Mucosa of rectum (tissue), 2 donors: Measurements from ENCODE around the gene CFAP46.

ENCODE experiments used
- H3K27ac ChIP-seq, 2 donors: one replicate each; pipeline ENCODE4 v1.7.0; 2013; ENCODE audit warnings: inconsistent platforms in 2 of 2, low read depth in 2 of 2, low read length in 2 of 2
- H3K27me3 ChIP-seq, 2 donors: one replicate each; pipeline ENCODE4 v1.7.0; 2013; ENCODE audit warnings: low read length in 2 of 2; ENCODE audit not compliant: control insufficient read depth in 2 of 2, insufficient read depth in 2 of 2
- H3K36me3 ChIP-seq, 2 donors: one replicate each; pipeline ENCODE4 v1.7.0; 2013; ENCODE audit warnings: low read length in 2 of 2; ENCODE audit not compliant: control insufficient read depth in 2 of 2, insufficient read depth in 2 of 2
- H3K4me1 ChIP-seq, 2 donors: one replicate each; pipeline ENCODE4 v1.7.0; 2013; ENCODE audit warnings: low read length in 2 of 2, mild to moderate bottlenecking in 1 of 2; ENCODE audit not compliant: control insufficient read depth in 2 of 2, insufficient read depth in 2 of 2
- H3K4me3 ChIP-seq, 2 donors: one replicate each; pipeline ENCODE4 v1.7.0; 2013; ENCODE audit warnings: low read length in 2 of 2
- H3K9ac ChIP-seq, 2 donors: one replicate each; pipeline ENCODE4 v1.7.0; 2013; ENCODE audit warnings: low read length in 2 of 2, low read depth in 1 of 2, mild to moderate bottlenecking in 1 of 2
- H3K9me3 ChIP-seq, 2 donors: one replicate each; pipeline ENCODE4 v1.7.0; 2013; ENCODE audit warnings: low read length in 2 of 2; ENCODE audit not compliant: control insufficient read depth in 2 of 2
- donor health status: healthy.
- donor health status: Normal muscosa, but diverticular disease.

Gene CFAP46

GRCh38 chr10:132869621-132870020, 72.7 kb downstream of the CFAP46 start:
- H3K27me3 ChIP-seq, result no peaks in the 10 kb centered on the region
- H3K4me1 ChIP-seq, result no peaks in the 10 kb centered on the region
- H3K27ac ChIP-seq, result no peak overlapping the region
- H3K9ac ChIP-seq, result no peak overlapping the region
- H3K4me3 ChIP-seq, result no peak overlapping the region
- no peaks in the 10 kb centered on the region for H3K36me3 ChIP-seq
- H3K9me3 ChIP-seq, result peaks cover 0 to 2% of the 10 kb centered on the region in 2 donors

- Histone ChIP-seq H3K4me3 (no peak overlapping the region), H3K36me3 (no peaks in the 10 kb centered on the region), H3K27me3 (no peaks in the 10 kb centered on the region), H3K9ac (no peak overlapping the region), H3K27ac (no peak overlapping the region), H3K4me1 (no peaks in the 10 kb centered on the region), H3K9me3 (peaks cover 0 to 2% of the 10 kb centered on the region in 2 donors)
Observed at GRCh38 chr10:132868995-132869394, 73.4 kb downstream of the CFAP46 start.

- H3K27ac ChIP-seq, result no peak overlapping the region
- H3K4me1 ChIP-seq, result no peaks in the 10 kb centered on the region
- H3K36me3 ChIP-seq, result no peaks in the 10 kb centered on the region
- no peak overlapping the region for H3K4me3 ChIP-seq
- no peak overlapping the region for H3K9ac ChIP-seq
- H3K27me3 ChIP-seq, result peaks cover 0 to 4% of the 10 kb centered on the region in 2 donors
- H3K9me3 ChIP-seq, result peaks cover 0 to 2% of the 10 kb centered on the region in 2 donors
Observed at GRCh38 chr10:132867801-132868644, 74.3 kb downstream of the CFAP46 start.

DNA sequence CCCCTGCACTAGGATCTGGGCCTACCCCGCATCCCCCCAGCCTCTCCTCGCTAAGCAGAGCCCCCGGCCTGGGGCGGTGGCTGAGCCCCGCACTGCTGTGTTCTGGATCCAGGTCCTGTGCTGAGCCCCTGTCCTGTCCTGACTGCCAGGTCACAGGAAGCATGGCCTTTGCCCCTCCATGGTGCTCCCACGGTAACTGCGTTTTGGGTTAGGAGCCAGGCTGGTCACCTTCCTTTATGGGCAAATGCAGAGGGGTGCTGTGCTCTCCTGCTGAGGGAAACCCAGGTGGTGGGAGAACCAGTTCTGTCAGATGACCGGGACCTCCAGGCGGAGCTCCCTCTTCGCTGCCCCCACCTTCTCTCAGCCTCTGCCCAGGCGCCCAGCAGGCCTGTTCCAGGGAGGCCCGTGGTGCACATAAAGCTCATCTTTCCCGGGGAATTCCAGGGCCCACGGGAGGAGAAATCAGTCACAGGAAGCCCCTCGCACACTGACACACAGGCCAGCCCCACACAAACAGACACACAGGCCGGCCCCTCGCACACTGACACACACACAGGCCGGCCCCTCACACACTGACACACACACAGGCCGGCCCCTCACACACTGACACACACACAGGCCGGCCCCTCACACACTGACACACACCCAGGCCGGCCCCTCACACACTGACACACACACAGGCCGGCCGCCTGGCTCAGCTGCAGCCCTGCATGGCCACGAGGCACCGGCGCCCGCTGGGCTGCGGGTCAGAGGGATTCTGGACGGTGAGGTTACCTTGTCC, 75.6 kb downstream of the CFAP46 start:
- Histone ChIP-seq H3K9ac (no peak overlapping the region), H3K4me3 (no peak overlapping the region), H3K4me1 (no peaks in the 10 kb centered on the region), H3K36me3 (no peaks in the 10 kb centered on the region), H3K27ac (no peak overlapping the region), H3K27me3 (peaks cover 0 to 4% of the 10 kb centered on the region in 2 donors), H3K9me3 (no peaks in the 10 kb centered on the region)

GRCh38 chr10:132865851-132866600, 76.3 kb downstream of the CFAP46 start:
- Histone ChIP-seq H3K27ac (no peak overlapping the region), H3K27me3 (peaks cover 0 to 4% of the 10 kb centered on the region in 2 donors), H3K4me3 (no peak overlapping the region)

DNA sequence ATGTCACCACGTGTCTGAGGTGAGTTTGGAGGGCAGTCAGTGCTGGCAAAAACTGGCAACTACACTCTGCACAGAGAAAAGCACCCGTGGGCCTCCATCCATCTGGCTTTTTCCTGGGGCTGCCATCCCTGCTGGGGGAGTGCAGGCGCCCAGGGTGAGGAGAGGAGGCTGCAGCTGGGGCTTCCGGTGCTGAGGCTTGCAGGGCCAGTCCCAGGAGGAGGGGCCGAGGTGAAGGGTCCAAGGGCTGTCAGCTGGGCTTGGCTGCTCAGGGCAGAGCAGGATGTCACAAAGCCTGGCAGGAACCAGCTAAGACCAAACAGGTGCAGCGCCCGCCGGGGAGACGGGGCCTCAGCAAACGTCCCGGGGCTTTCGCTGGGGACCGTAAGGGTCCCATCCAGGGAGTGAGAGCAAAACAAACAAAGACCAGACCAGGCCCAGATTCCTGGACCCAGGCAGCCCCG, 77.2 kb downstream of the CFAP46 start:
- Histone ChIP-seq H3K9me3 (no peaks in the 10 kb centered on the region), H3K36me3 (no peaks in the 10 kb centered on the region), H3K27ac (no peak overlapping the region), H3K27me3 (peaks cover 0 to 4% of the 10 kb centered on the region in 2 donors), H3K4me3 (no peak overlapping the region), H3K4me1 (no peaks in the 10 kb centered on the region), H3K9ac (no peak overlapping the region)

More at GRCh38 chr10:132865851-132866600, 76.3 kb downstream of the CFAP46 start:
- Histone ChIP-seq H3K36me3 (no peaks in the 10 kb centered on the region), H3K9me3 (no peaks in the 10 kb centered on the region), H3K4me1 (no peaks in the 10 kb centered on the region), H3K9ac (no peak overlapping the region)

DNA sequence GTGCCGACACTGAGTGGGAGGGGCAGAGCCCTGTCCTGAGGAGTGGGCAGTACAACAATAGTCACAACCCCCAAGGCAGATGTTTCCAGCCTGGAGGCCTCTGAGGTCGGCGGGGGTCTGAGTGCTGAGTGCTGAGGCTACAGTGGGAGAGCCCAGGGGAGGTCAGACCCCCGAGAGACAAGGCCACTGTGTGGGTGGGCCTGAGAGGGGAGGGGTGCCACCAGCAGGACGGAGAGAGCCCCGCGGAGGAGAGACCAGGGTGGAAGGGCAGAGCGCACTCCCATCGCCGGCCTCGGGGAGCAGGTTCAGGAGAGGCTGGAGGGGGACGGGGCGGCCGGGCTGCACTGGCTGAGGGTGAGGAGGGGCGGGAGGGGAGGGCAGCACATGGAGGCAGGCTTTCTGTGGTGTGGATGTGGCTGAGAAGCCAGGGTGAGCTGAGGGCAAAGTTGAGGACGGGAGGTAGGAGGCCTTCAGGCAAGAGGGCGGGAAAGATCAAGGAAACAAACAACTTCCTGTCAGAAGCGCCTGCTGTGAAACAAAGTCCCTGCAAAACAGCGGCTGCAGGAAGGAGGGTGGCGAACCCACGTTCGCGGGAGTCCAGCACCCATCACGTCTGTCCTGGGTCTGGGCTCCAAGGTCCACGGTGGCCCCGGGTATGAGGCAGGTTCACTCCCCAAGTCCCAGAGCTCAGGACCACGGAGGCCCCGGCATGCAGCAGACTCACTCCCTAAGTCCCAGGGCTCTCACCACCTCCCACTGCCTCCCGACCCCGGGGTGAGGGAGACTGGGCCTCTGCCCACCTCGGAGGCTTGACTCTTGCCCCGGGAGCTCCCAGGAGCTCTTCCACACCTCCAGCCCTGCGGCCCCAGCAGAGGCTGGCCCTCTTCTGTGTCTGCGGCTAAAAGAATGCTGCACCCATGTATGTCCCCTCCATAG, 79.6 kb downstream of the CFAP46 start:
- H3K27ac ChIP-seq, result no peak overlapping the region
- H3K9ac ChIP-seq, result no peak overlapping the region
- H3K4me3 ChIP-seq, result no peak overlapping the region
- H3K4me1 ChIP-seq, result no peaks in the 10 kb centered on the region
- no peaks in the 10 kb centered on the region for H3K36me3 ChIP-seq
- peaks cover 0 to 4% of the 10 kb centered on the region in 2 donors for H3K27me3 ChIP-seq
- no peaks in the 10 kb centered on the region for H3K9me3 ChIP-seq

DNA sequence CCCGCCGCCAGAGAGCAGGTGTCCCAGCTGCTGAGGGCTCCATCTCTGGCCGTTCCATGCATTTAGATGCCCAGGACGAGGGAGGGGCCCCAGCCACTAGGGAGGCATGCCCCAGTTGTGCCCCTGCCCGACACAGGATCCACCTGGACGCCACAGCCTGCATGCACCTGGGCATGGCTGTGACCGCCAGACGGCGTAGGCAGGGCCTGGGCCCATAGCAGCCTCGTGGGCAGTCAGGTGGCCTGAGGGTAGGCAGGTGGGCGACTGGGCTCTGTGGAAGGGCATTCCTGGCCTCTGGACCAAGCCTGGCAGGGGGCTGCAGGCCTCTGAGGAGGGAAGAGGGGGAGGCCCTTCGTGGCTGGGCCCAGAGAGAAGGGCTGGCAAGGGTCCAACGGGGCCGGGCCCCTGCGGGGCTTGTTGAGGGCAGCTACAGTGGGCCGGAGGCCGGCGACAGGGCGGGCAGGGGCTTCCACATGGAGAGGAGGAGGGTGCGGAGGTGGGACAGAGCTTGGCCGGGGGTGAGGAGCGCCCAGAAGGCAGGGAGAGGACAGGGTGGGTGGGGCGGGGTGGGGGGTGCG, 80.4 kb downstream of the CFAP46 start:
- H3K27me3 ChIP-seq, result peaks cover 0 to 4% of the 10 kb centered on the region in 2 donors
- no peak overlapping the region for H3K4me3 ChIP-seq
- H3K4me1 ChIP-seq, result no peaks in the 10 kb centered on the region

DNA sequence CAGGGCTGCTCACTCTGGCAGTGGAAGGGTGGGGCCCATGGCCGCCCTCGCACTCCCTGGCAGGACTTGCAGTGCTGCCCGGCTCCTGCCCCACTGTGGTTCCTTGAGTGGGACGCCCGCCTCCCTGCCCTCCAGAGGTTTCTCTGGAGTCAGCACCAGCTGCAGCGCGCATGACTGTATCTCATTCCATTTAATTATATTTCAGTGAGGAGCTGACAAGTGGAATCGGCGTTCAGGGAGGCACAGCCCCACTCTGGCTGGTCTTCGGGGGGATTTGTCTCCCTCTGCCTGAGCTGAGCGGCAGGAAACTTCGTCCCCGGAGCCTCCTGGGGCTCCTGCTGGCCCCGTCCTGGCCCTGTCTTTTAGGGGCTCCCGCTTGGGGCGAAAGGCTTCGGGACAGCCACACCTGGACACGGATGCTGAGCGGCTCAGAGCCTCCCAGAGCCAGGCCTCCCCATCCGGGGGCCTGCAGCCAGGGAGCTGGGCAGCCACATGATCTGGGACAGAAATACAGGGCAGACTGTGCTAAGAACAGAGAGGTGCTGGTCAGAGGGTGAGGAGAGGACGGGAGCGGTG, 81.2 kb downstream of the CFAP46 start:
- Histone ChIP-seq H3K4me3 (no peak overlapping the region), H3K36me3 (no peaks in the 10 kb centered on the region), H3K9me3 (no peaks in the 10 kb centered on the region), H3K27me3 (peaks cover 0 to 4% of the 10 kb centered on the region in 2 donors), H3K27ac (no peak overlapping the region), H3K9ac (no peak overlapping the region), H3K4me1 (no peaks in the 10 kb centered on the region)

More for the DNA sequence above, 80.4 kb downstream of the CFAP46 start:
- Histone ChIP-seq H3K27ac (no peak overlapping the region), H3K36me3 (no peaks in the 10 kb centered on the region), H3K9me3 (no peaks in the 10 kb centered on the region), H3K9ac (no peak overlapping the region)
